Neutrophil (primary cell): ENCODE data around the gene INPP4B.

Source experiments
- H3K27ac ChIP-seq: fragments of 200-600 bp; sonication (generic); 2 replicates; pipeline ENCODE4 v1.5.1; 2016; ENCODE audit warnings: mild to moderate bottlenecking, moderate library complexity
- H3K27me3 ChIP-seq: fragments of 200-600 bp; sonication (generic); 2 replicates; pipeline ENCODE4 v1.6.0; 2016; ENCODE audit warnings: mild to moderate bottlenecking
- H3K36me3 ChIP-seq: fragments of 200-600 bp; sonication (generic); 2 replicates; pipeline ENCODE4 v1.5.1; 2017
- H3K4me1 ChIP-seq, 2 experiments: fragments of 200-600 bp in 1 of 2; sonication (generic) in 1 of 2; 1 replicate in 1 of 2; 2 replicates in 1 of 2; pipeline versions ENCODE4 v1.5.1 to v1.6.1; 2013 to 2016; ENCODE audit warnings: low read depth in 1 of 2, low read length in 1 of 2, mild to moderate bottlenecking in 1 of 2, moderate library complexity in 1 of 2; ENCODE audit not compliant: control insufficient read depth in 1 of 2, insufficient read depth in 1 of 2
- H3K4me3 ChIP-seq, 2 experiments: fragments of 200-600 bp in 1 of 2; sonication (generic) in 1 of 2; 1 replicate in 1 of 2; 2 replicates in 1 of 2; pipeline ENCODE4 v1.5.1; 2013 to 2016; ENCODE audit warnings: low read depth in 1 of 2, low read length in 1 of 2, mild to moderate bottlenecking in 1 of 2, moderate library complexity in 1 of 2
- H3K9me3 ChIP-seq: fragments of 200-600 bp; sonication (generic); 2 replicates; pipeline ENCODE4 v1.5.1; 2016
- CTCF ChIP-seq: fragments of 200-600 bp; sonication (generic); IDR thresholded peaks from 2 replicates; pipeline ENCODE4 v1.5.1; 2016; ENCODE audit warnings: antibody characterized with exemption

The INPP4B gene

GRCh38 chr4:142434519-142435224 lies 411.4 kb downstream of the INPP4B start:
- Histone ChIP-seq H3K4me3 (no peak overlapping the region), H3K9me3 (no peaks in the 10 kb centered on the region), H3K27me3 (no peaks in the 10 kb centered on the region), H3K36me3 (no peaks in the 10 kb centered on the region), H3K27ac (no peak overlapping the region), H3K4me1 (no peaks in the 10 kb centered on the region)
- no peak for TF ChIP-seq CTCF

GRCh38 chr4:142428715-142429114 lies 417.4 kb downstream of the INPP4B start:
- TF ChIP-seq CTCF, result no peak

GRCh38 chr4:142427456-142427855 lies 418.6 kb downstream of the INPP4B start:
- no peaks in the 10 kb centered on the region for H3K36me3 ChIP-seq
- no peaks in the 10 kb centered on the region for H3K9me3 ChIP-seq
- H3K4me1 ChIP-seq, result no peaks in the 10 kb centered on the region
- H3K4me3 ChIP-seq, result no peak overlapping the region
- H3K27ac ChIP-seq, result no peak overlapping the region
- no peak for TF ChIP-seq CTCF
- H3K27me3 ChIP-seq, result no peaks in the 10 kb centered on the region

More at GRCh38 chr4:142428715-142429114, 417.4 kb downstream of the INPP4B start:
- Histone ChIP-seq H3K27ac (no peak overlapping the region), H3K36me3 (no peaks in the 10 kb centered on the region), H3K4me3 (no peak overlapping the region), H3K27me3 (no peaks in the 10 kb centered on the region), H3K4me1 (no peaks in the 10 kb centered on the region), H3K9me3 (no peaks in the 10 kb centered on the region)

- Histone ChIP-seq H3K27ac (no peak overlapping the region), H3K9me3 (no peaks in the 10 kb centered on the region), H3K4me1 (no peaks in the 10 kb centered on the region), H3K4me3 (no peak overlapping the region), H3K27me3 (no peaks in the 10 kb centered on the region), H3K36me3 (no peaks in the 10 kb centered on the region)
- no peak for TF ChIP-seq CTCF
Observed at GRCh38 chr4:142423861-142424260, 422.2 kb downstream of the INPP4B start.

GRCh38 chr4:142420311-142421095 lies 425.6 kb downstream of the INPP4B start:
- H3K4me1 ChIP-seq, result no peaks in the 10 kb centered on the region
- H3K9me3 ChIP-seq, result no peaks in the 10 kb centered on the region
- H3K4me3 ChIP-seq, result no peak overlapping the region
- TF ChIP-seq CTCF, result no peak
- no peaks in the 10 kb centered on the region for H3K36me3 ChIP-seq
- no peak overlapping the region for H3K27ac ChIP-seq
- no peaks in the 10 kb centered on the region for H3K27me3 ChIP-seq
